ENCODE data around the gene NDUFV1.

DNA sequence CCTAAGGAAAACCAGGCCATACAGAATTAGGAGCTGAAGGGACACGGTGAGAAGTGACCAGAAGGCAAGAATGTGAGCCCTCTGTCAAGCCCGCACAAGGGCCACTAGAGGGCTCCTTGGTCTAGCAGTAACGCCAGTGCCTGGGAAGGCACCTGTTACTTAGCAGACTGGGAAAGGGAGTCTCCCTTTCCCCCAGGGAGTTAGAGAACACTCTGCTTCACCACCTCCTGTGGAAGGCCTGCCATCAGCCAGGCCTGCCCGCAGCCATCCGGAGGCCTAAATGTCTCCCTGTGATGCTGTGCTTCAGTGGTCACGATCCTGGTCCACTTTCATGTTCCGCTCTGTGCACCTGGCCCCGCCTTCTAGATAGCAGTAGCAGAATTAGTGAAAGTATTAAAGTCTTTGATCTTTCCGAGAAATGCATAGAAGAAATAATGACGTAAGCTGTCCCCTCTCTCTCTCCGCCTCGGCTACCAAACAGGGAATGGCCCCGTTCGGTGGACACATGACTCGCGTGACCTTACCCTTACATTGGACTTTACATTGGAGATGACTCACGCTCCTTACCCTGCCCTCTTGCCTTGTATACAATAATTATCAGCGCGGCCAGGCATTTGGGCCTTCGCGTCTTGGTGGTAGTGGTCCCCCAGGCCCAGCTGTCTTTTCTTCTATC, 33.9 kb upstream of the NDUFV1 start:
- TF ChIP-seq TCF4 (CRISPR knock-in tag; IDR thresholded peaks at IDR 0.05; ENCODE audit: borderline replicate concordance) (no peak), TOX (CRISPR knock-in tag; IDR thresholded peaks at IDR 0.05; ENCODE audit: borderline replicate concordance) (no peak), ZNF8 (CRISPR knock-in tag; IDR thresholded peaks at IDR 0.05) (no peak), RARB (CRISPR knock-in tag; IDR thresholded peaks at IDR 0.05) (no peak), ESRRG (CRISPR knock-in tag; IDR thresholded peaks at IDR 0.05) (no peak)
- TF ChIP-seq, protein P1, sequence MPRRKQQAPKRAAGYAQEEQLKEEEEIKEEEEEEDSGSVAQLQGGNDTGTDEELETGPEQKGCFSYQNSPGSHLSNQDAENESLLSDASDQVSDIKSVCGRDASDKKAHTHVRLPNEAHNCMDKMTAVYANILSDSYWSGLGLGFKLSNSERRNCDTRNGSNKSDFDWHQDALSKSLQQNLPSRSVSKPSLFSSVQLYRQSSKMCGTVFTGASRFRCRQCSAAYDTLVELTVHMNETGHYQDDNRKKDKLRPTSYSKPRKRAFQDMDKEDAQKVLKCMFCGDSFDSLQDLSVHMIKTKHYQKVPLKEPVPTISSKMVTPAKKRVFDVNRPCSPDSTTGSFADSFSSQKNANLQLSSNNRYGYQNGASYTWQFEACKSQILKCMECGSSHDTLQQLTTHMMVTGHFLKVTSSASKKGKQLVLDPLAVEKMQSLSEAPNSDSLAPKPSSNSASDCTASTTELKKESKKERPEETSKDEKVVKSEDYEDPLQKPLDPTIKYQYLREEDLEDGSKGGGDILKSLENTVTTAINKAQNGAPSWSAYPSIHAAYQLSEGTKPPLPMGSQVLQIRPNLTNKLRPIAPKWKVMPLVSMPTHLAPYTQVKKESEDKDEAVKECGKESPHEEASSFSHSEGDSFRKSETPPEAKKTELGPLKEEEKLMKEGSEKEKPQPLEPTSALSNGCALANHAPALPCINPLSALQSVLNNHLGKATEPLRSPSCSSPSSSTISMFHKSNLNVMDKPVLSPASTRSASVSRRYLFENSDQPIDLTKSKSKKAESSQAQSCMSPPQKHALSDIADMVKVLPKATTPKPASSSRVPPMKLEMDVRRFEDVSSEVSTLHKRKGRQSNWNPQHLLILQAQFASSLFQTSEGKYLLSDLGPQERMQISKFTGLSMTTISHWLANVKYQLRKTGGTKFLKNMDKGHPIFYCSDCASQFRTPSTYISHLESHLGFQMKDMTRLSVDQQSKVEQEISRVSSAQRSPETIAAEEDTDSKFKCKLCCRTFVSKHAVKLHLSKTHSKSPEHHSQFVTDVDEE (CRISPR knock-in tag; IDR thresholded peaks at IDR 0.05), result no peak
